Neural cell (in vitro differentiated cells): ENCODE results near the gene ZNF768. TPM values are rescaled to one million over a fixed set of nuclear protein-coding genes. Genes with fewer than 3 reads are reported as not detected.

ENCODE experiments used
- H2AFZ ChIP-seq: fragments of 200-600, 300-800 bp; sonication (generic), shearing (Covaris generic); 2 replicates; pipeline ENCODE4 v1.6.0; 2014; ENCODE audit warnings: low read depth, mild to moderate bottlenecking, antibody characterized with exemption, low read length, moderate library complexity
- H3F3A ChIP-seq: fragments of 200-600 bp; shearing (Covaris generic); 2 replicates; pipeline ENCODE4 v1.6.1; 2016; ENCODE audit warnings: mild to moderate bottlenecking, moderate library complexity, mixed read lengths, antibody characterized with exemption, low read length; ENCODE audit not compliant: insufficient read depth, poor library complexity, severe bottlenecking
- H3K27ac ChIP-seq: fragments of 200-600, 300-800 bp; sonication (generic), shearing (Covaris generic); 2 replicates; pipeline ENCODE4 v1.5.1; 2014; ENCODE audit warnings: mild to moderate bottlenecking, low read length, moderate library complexity
- H3K27me3 ChIP-seq: fragments of 300-800, 200-600 bp; sonication (generic), shearing (Covaris generic); 2 replicates; pipeline ENCODE4 v1.6.0; 2014; ENCODE audit warnings: mild to moderate bottlenecking, low read depth, low read length, moderate library complexity; ENCODE audit not compliant: insufficient read depth
- H3K36me3 ChIP-seq: fragments of 300-800, 200-600 bp; sonication (generic), shearing (Covaris generic); 2 replicates; pipeline ENCODE4 v1.5.1; 2014; ENCODE audit warnings: mild to moderate bottlenecking, antibody characterized with exemption, low read length, moderate library complexity; ENCODE audit not compliant: insufficient read depth
- H3K4me2 ChIP-seq: fragments of 300-800, 200-600 bp; sonication (generic), shearing (Covaris generic); 2 replicates; pipeline ENCODE4 v1.6.0; 2014; ENCODE audit warnings: mild to moderate bottlenecking, low read length
- H3K4me3 ChIP-seq: fragments of 300-800, 200-600 bp; sonication (generic), shearing (Covaris generic); 2 replicates; pipeline ENCODE4 v1.5.1; 2014; ENCODE audit warnings: mild to moderate bottlenecking, low read length, moderate library complexity
- H3K79me2 ChIP-seq: fragments of 200-600 bp; shearing (Covaris generic); replicated peaks from 2 replicates; pipeline ENCODE4 v1.6.0; 2014; ENCODE audit warnings: mild to moderate bottlenecking, low read length, moderate library complexity; ENCODE audit not compliant: insufficient read depth
- H3K9ac ChIP-seq: fragments of 300-800, 200-600 bp; sonication (generic), shearing (Covaris generic); 2 replicates; pipeline ENCODE4 v1.6.1; 2016; ENCODE audit warnings: mild to moderate bottlenecking, low read length, mixed read lengths
- H3K9me2 ChIP-seq: fragments of 200-600 bp; shearing (Covaris generic); 2 replicates; pipeline ENCODE4 v1.6.1; 2016; ENCODE audit warnings: mild to moderate bottlenecking, low read length, mixed read lengths; ENCODE audit not compliant: insufficient read depth
- H3K9me3 ChIP-seq: fragments of 200-600, 300-800 bp; sonication (generic), shearing (Covaris generic); 2 replicates; pipeline ENCODE4 v1.6.1; 2016; ENCODE audit warnings: mild to moderate bottlenecking, mixed run types, low read length, moderate library complexity, mixed read lengths
- H4K20me1 ChIP-seq: fragments of 200-600 bp; shearing (Covaris generic); 2 replicates; pipeline ENCODE4 v1.6.1; 2016; ENCODE audit warnings: mild to moderate bottlenecking, mixed run types; ENCODE audit not compliant: insufficient read depth
- CTCF ChIP-seq: fragments of 450-650 bp; IDR thresholded peaks from 2 replicates; pipeline ENCODE4 v1.5.1; 2014; ENCODE audit warnings: antibody characterized with exemption, mild to moderate bottlenecking, moderate library complexity; ENCODE audit not compliant: poor library complexity, severe bottlenecking
- EP300 ChIP-seq: fragments of 450-650 bp; conservative IDR thresholded peaks from 2 replicates; pipeline ENCODE4 v1.6.1; 2014; ENCODE audit warnings: antibody characterized with exemption, mild to moderate bottlenecking, moderate library complexity; ENCODE audit not compliant: poor library complexity, severe bottlenecking
- EZH2 ChIP-seq: fragments of 200-600, 300-800 bp; shearing (Covaris generic), sonication (generic); IDR thresholded peaks from 2 replicates; pipeline ENCODE4 v1.6.1; 2014; ENCODE audit warnings: antibody characterized with exemption, low read length, borderline replicate concordance, mild to moderate bottlenecking; ENCODE audit not compliant: insufficient read depth, poor library complexity, severe bottlenecking
- MXI1 ChIP-seq: fragments of 450-650 bp; conservative IDR thresholded peaks from 2 replicates; pipeline ENCODE4 v1.6.1; 2014; ENCODE audit warnings: antibody characterized with exemption, mild to moderate bottlenecking; ENCODE audit not compliant: poor library complexity, severe bottlenecking
- POLR2AphosphoS5 ChIP-seq: IDR thresholded peaks from 2 replicates; pipeline ENCODE4 v1.6.1; 2012
- RAD21 ChIP-seq: fragments of 450-650 bp; conservative IDR thresholded peaks from 2 replicates; pipeline ENCODE4 v1.6.1; 2014; ENCODE audit warnings: antibody characterized with exemption, mild to moderate bottlenecking, moderate library complexity
- REST ChIP-seq: IDR thresholded peaks from 2 replicates; pipeline ENCODE4 v1.6.1; 2012; ENCODE audit warnings: borderline replicate concordance
- SMC3 ChIP-seq: fragments of 450-650 bp; conservative IDR thresholded peaks from 2 replicates; pipeline ENCODE4 v1.6.1; 2014; ENCODE audit warnings: antibody characterized with exemption, mild to moderate bottlenecking, moderate library complexity; ENCODE audit not compliant: poor library complexity
- TAF1 ChIP-seq: IDR thresholded peaks from 2 replicates; pipeline ENCODE4 v1.6.1; 2012; ENCODE audit warnings: low read depth
- polyA plus RNA-seq: library from polyadenylated mRNA; depleted of rRNA; stranded (reverse); fragments of >200 nt; gene quantifications from 2 replicates; pipeline ENCODE4 v1.2.3, GENCODE V29; 2014

ZNF768 gene
- polyA plus RNA-seq, 1 donor from 2014 or later: 54.4 TPM

DNA sequence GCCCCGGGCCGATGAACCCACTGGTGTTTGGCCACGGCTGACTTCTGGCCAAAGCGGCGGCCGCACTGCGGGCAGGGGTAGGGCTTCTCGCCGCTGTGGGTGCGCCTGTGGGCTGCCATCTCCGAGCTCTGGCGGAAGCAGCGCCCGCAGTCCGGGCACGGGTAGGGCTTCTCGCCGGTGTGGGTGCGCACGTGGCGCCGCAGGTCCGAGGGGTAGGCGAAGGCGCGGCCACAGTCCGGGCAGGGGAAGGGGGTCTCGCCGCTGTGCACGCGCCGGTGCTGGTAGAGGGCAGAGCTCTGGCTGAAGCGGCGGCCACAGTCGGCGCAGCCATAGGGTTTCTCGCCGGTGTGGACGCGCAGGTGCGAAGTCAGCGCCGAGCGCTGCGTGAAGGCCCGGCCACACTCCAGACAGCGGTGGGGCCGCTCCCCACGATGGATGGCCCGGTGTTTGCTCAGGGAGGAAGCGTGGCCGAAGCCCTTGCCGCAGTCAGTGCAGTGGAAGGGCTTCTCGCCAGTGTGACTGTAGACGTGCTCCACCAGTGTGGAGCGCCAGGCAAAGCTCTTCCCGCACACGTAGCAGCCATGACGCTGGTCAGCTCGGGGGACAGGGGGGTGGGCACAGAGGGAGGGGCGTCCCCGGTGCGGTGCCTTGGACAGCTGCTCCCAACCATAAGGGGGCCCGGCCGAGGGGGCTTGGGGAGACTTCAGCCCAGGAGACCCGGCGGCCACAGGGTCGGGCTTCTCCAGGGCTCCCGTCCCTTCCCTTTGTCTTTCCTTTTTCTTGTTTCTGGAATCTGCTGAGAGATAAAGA, 29.2 kb upstream of the ZNF768 start:
- Histone ChIP-seq H3K27me3 (no peaks in the 10 kb centered on the region), H3K27ac (no peak overlapping the region), H3K9me2 (no peaks in the 10 kb centered on the region), H3K4me3 (no peak overlapping the region), H3F3A (no peaks in the 10 kb centered on the region), H4K20me1 (no peaks in the 10 kb centered on the region), H3K9me3 (no peaks in the 10 kb centered on the region), H2AFZ (no peak overlapping the region), H3K79me2 (peaks cover 7% of the 10 kb centered on the region), H3K9ac (no peak overlapping the region), H3K4me2 (no peak overlapping the region), H3K36me3 (no peaks in the 10 kb centered on the region)
- TF ChIP-seq REST (no peak), EP300 (no peak), POLR2AphosphoS5 (no peak), CTCF (no peak), EZH2 (no peak), RAD21 (no peak), MXI1 (no peak), SMC3 (no peak), TAF1 (no peak)

DNA sequence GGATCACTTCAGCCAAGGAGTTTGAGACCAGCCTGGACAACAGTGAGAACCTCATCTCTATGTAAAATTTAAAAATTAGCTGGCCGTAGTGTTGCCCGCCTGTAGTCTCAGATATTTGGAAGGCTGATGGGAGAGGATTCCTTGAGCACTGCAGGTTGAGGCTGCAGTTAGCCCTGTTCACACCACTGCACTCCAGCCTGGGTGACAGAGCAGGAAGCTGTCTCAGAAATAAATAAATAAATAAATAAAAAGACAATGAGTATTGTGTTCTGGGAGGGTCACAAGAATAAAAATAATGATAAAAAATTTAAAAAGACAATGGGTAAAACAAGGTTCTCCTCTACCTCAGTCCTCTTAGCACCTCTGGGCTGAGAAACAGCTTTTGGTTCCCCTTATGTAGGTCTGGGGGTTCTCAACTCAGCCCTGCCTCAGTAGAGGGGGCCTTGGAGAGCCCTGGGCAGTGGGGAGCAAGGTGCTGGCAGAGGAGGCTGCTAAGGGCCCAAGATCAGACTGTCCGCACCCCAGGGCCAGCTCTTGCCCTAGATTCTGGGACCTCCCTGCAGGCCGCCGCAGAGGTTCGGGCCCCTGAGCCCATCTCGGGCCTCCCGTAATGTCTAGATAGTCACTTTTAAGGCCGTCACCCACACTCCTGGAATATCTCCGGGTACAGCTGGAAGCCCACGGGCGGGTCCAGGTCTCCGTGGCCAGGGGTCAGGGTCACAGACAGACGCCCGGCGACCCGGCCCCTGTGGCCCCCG, 28.4 kb upstream of the ZNF768 start:
- TF ChIP-seq REST (no peak), POLR2AphosphoS5 (no peak), SMC3 (no peak), RAD21 (no peak), EP300 (no peak)
- Histone ChIP-seq H3K4me2 (no peak overlapping the region), H3K36me3 (no peaks in the 10 kb centered on the region), H3K79me2 (peaks cover 7% of the 10 kb centered on the region), H3K9me2 (no peaks in the 10 kb centered on the region), H3K9me3 (no peaks in the 10 kb centered on the region), H2AFZ (no peak overlapping the region), H3K4me3 (no peak overlapping the region), H3K27ac (no peak overlapping the region), H3K27me3 (no peaks in the 10 kb centered on the region), H3K9ac (no peak overlapping the region), H3F3A (no peaks in the 10 kb centered on the region), H4K20me1 (no peaks in the 10 kb centered on the region)
